Natural killer cell (primary cell): ENCODE measurements around the gene SECTM1. TPM values are rescaled to one million over a fixed set of nuclear protein-coding genes. Genes with fewer than 3 reads are reported as not detected.

ENCODE experiments used
- ATAC-seq, 3 donors: fragments of 150-1000 bp in 2 of 3; fragments of 200-7000 bp in 1 of 3; cut with Tn5 transposase; 1 replicate in 1 of 3; 2 replicates in 2 of 3; pipeline ENCODE4 v1.10.0; 2021; ENCODE audit warnings: mild to moderate bottlenecking in 2 of 3, moderate library complexity in 2 of 3
- DNase-seq, 2 donors: peaks; one replicate each; pipeline versions ENCODE4 v3.0.0 to v3.0.0-alpha.2; 2013 to 2021; ENCODE audit warnings: mixed read lengths in 1 of 2
- H3K27ac ChIP-seq: one replicate; pipeline ENCODE4 v1.5.1; 2013; ENCODE audit warnings: mild to moderate bottlenecking, low read length
- H3K27me3 ChIP-seq: one replicate; pipeline ENCODE4 v1.6.1; 2013; ENCODE audit warnings: low read length; ENCODE audit not compliant: control insufficient read depth, insufficient read depth
- H3K36me3 ChIP-seq: one replicate; pipeline ENCODE4 v1.6.1; 2013; ENCODE audit warnings: low read length; ENCODE audit not compliant: control insufficient read depth, insufficient read depth
- H3K4me1 ChIP-seq: one replicate; pipeline ENCODE4 v1.6.1; 2013; ENCODE audit warnings: low read length; ENCODE audit not compliant: control insufficient read depth, insufficient read depth
- H3K4me3 ChIP-seq: one replicate; pipeline ENCODE4 v1.5.1; 2013; ENCODE audit warnings: low read length
- H3K9me3 ChIP-seq: one replicate; pipeline ENCODE4 v1.6.1; 2013; ENCODE audit warnings: low read length; ENCODE audit not compliant: control insufficient read depth, insufficient read depth
- H3K27ac Mint-ChIP-seq, 2 donors: one replicate each; pipeline ENCODE4 v1.8.0; 2022; ENCODE audit warnings: mild to moderate bottlenecking in 2 of 2, mixed read lengths in 2 of 2, moderate library complexity in 1 of 2
- H3K27me3 Mint-ChIP-seq, 2 donors: one replicate each; pipeline ENCODE4 v1.8.0; 2022; ENCODE audit warnings: low read depth in 2 of 2, mixed read lengths in 2 of 2
- H3K36me3 Mint-ChIP-seq: one replicate; pipeline ENCODE4 v1.8.0; 2022; ENCODE audit warnings: mixed read lengths
- H3K4me1 Mint-ChIP-seq, 2 donors: one replicate each; pipeline ENCODE4 v1.8.0; 2022; ENCODE audit warnings: mixed read lengths in 2 of 2
- H3K4me3 Mint-ChIP-seq: one replicate; pipeline ENCODE4 v1.8.0; 2022; ENCODE audit warnings: mild to moderate bottlenecking, moderate library complexity, mixed read lengths
- H3K9me3 Mint-ChIP-seq, 2 donors: one replicate each; pipeline ENCODE4 v1.8.0; 2022; ENCODE audit warnings: mixed read lengths in 2 of 2
- CTCF ChIP-seq: fragments of 200-600 bp; IDR thresholded peaks from one replicate; pipeline ENCODE4 v1.8.0; 2022; ENCODE audit warnings: antibody characterized with exemption
- WGBS: methylation state at CpG from one replicate; pipeline ENCODE4 v1.1.7; 2013; ENCODE audit warnings: missing lambda C conversion rate; ENCODE audit not compliant: insufficient coverage; 5-methylcytosine and 5-hydroxymethylcytosine counted together
- intact Hi-C: fragments of 100-400 bp; cut with micrococcal nuclease; formaldehyde crosslinking; loops from one replicate; pipeline ENCODE4 v1.14.2; 2022
- total RNA-seq, 4 donors: library from RNA; stranded (reverse); fragments of 120-200 nt in 1 of 4; gene quantifications; one replicate each; pipeline versions ENCODE4 v1.2.3 to v1.2.4, GENCODE V29; 2013 to 2022

The SECTM1 gene
- total RNA-seq, 3 donors from 2014 or later (not counting 1 experiment from before 2014, with no cell fraction given) = 3.6 to 11.2 (median 6.3) TPM

DNA sequence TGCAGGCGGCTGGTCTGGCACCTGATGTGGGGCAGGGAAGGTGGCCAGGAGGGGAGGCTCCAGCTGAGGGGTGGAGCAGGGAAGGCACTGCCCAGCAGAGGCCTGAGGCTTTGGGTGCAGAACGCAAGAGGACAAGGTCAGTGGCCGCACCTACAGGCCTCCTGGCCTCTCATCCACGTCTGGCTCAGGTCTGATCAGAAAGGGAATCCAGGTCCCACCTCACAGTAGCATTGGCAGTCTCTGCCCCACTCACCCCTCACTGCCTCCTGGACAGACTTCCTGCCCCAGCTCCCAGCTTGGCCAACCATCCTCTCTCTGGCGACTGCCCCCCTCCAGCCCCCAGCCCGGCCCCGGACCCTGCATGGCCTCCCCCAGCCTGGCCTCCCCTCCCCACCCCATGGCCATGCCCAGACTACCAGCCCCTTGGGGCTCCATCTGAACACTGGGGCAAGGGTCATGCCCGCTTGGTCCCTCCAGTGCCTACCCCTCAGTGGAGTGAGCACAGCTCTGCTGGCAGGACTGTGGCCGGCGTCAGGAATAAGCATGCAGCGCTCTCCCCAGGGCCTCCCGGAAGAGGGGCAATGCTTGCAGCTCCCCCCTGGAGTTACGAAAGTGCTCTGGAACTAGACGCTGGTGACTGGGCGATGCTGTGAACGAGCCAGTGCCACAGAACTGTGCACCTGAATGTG is 42.6 kb upstream of the SECTM1 start:
- Mint-ChIP-seq H3K4me3 (no peak overlapping the region), H3K4me1 (peaks cover 8 to 11% of the 10 kb centered on the region in 2 donors), H3K36me3 (no peaks in the 10 kb centered on the region), H3K27ac (no peak overlapping the region), H3K27me3 (peaks cover 24 to 28% of the 10 kb centered on the region in 2 donors), H3K9me3 (no peaks in the 10 kb centered on the region)
- 84% methylated on average over 16 of the region's 16 CpGs for WGBS
- intact Hi-C loops = no loop called here
- no peak overlapping the region for H3K27ac ChIP-seq
- no peaks in the 10 kb centered on the region for H3K36me3 ChIP-seq
- H3K9me3 ChIP-seq = no peaks in the 10 kb centered on the region
- DNase-seq (no peak), ATAC-seq (no peak)
- H3K27me3 ChIP-seq = peaks cover 15% of the 10 kb centered on the region
- no peak overlapping the region for H3K4me3 ChIP-seq
- H3K4me1 ChIP-seq = peaks cover 1% of the 10 kb centered on the region
- no peak for TF ChIP-seq CTCF

GRCh38 chr17:82375359-82376041 is 41.9 kb upstream of the SECTM1 start:
- H3K27ac ChIP-seq = no peak overlapping the region
- DNase-seq = no peak
- WGBS = 53% methylated on average over 46 of the region's 46 CpGs
- H3K36me3 Mint-ChIP-seq = no peaks in the 10 kb centered on the region
- intact Hi-C loops = no loop called here
- H3K27ac Mint-ChIP-seq = no peak overlapping the region
- peaks cover 30 to 32% of the 10 kb centered on the region in 2 donors for H3K27me3 Mint-ChIP-seq
- peaks cover 14 to 15% of the 10 kb centered on the region in 2 donors for H3K4me1 Mint-ChIP-seq
- no peaks in the 10 kb centered on the region for H3K36me3 ChIP-seq
- no peak for ATAC-seq
- peaks cover 22% of the 10 kb centered on the region for H3K27me3 ChIP-seq
- H3K4me3 Mint-ChIP-seq = no peak overlapping the region
- H3K4me1 ChIP-seq = peaks cover 8% of the 10 kb centered on the region
- no peaks in the 10 kb centered on the region for H3K9me3 ChIP-seq
- H3K4me3 ChIP-seq = no peak overlapping the region
- TF ChIP-seq CTCF = no peak
- H3K9me3 Mint-ChIP-seq = no peaks in the 10 kb centered on the region

- Mint-ChIP-seq H3K27ac (no peak overlapping the region), H3K9me3 (no peaks in the 10 kb centered on the region), H3K27me3 (peaks cover 27 to 28% of the 10 kb centered on the region in 2 donors), H3K36me3 (no peaks in the 10 kb centered on the region), H3K4me1 (peaks cover 8 to 12% of the 10 kb centered on the region in 2 donors), H3K4me3 (no peak overlapping the region)
- intact Hi-C loops = no loop called here
- DNase-seq (no peak), ATAC-seq (no peak)
- Histone ChIP-seq H3K27ac (no peak overlapping the region), H3K9me3 (no peaks in the 10 kb centered on the region), H3K36me3 (no peaks in the 10 kb centered on the region), H3K4me1 (peaks cover 10% of the 10 kb centered on the region), H3K4me3 (no peak overlapping the region), H3K27me3 (peaks cover 25% of the 10 kb centered on the region)
- TF ChIP-seq CTCF = no peak
- 31% methylated on average over 79 of the region's 79 CpGs for WGBS
These were observed 41.2 kb upstream of the SECTM1 start for GRCh38 chr17:82374626-82375331.
